ENCODE data around the gene PRDM16.
A peak's percentile ranks its signal among the peaks of the same experiment; 100 is the strongest.

PRDM16 gene

GRCh38 chr1:3068564-3069431 is at the start of gene PRDM16:
TSS of gene PRDM16 (plus strand) at chr1:3069203. CDS start at chr1:3069260, 57 bp downstream.
- peak; percentile 19 for DNase-seq

GRCh38 chr1:3019516-3020051 is 49.4 kb upstream of the PRDM16 start:
- no peak for DNase-seq

- no peak for DNase-seq
Observed at GRCh38 chr1:3020263-3020909, 48.6 kb upstream of the PRDM16 start.

GRCh38 chr1:3021233-3021671 is 47.8 kb upstream of the PRDM16 start, which contains the start of gene ACTRT2:
TSS of gene ACTRT2 (plus strand) at chr1:3021467. CDS start at chr1:3021687, 220 bp downstream.
- DNase-seq, result no peak

DNA sequence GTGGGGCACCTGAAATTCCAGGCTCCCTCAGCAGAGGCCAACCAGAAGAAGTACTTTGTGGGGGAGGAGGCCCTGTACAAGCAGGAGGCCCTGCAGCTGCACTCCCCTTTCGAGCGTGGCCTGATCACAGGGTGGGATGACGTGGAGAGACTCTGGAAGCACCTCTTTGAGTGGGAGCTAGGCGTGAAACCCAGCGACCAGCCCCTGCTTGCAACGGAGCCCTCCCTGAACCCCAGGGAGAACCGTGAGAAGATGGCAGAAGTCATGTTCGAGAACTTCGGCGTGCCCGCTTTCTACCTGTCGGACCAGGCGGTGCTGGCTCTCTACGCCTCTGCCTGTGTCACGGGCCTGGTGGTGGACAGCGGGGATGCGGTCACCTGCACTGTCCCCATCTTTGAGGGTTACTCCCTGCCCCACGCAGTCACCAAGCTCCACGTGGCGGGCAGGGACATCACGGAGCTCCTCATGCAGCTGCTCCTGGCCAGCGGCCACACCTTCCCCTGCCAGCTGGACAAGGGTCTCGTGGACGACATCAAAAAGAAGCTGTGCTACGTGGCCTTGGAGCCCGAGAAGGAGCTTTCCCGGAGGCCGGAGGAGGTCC is 47.1 kb upstream of the PRDM16 start:
- no peak for DNase-seq

GRCh38 chr1:3022511-3022973 is 46.5 kb upstream of the PRDM16 start:
- no peak for DNase-seq

DNA sequence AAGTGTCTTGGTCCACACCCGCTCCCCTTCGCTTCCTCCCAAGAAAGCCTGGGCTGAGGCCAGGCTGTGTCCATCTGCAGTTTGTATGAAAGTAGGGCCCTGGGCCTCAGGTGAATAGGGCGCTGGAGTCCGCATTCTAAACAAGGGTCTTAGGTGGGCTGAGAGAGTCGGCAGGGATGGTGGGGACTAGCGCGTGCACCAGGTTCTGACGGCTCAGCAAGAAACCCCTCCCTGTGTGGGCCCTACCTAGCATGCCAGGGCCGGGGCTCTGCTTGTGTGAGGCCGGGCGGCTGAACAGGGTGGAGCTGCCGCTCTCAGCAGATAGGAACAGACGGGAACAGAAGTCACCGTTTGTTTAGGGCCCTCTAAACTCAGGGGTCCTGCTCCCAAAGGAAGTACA is 46.0 kb upstream of the PRDM16 start:
- no peak for DNase-seq

- no peak for DNase-seq
Observed at GRCh38 chr1:3024019-3024418, 45.0 kb upstream of the PRDM16 start.

- no peak for DNase-seq
Observed at GRCh38 chr1:3024588-3024987, 44.4 kb upstream of the PRDM16 start.

- DNase-seq, result no peak
Observed at GRCh38 chr1:3026124-3026523, 42.9 kb upstream of the PRDM16 start.

GRCh38 chr1:3026581-3027391 is 42.2 kb upstream of the PRDM16 start:
- DNase-seq, result no peak

- DNase-seq, result no peak
Observed at GRCh38 chr1:3027611-3028371, 41.2 kb upstream of the PRDM16 start.

DNA sequence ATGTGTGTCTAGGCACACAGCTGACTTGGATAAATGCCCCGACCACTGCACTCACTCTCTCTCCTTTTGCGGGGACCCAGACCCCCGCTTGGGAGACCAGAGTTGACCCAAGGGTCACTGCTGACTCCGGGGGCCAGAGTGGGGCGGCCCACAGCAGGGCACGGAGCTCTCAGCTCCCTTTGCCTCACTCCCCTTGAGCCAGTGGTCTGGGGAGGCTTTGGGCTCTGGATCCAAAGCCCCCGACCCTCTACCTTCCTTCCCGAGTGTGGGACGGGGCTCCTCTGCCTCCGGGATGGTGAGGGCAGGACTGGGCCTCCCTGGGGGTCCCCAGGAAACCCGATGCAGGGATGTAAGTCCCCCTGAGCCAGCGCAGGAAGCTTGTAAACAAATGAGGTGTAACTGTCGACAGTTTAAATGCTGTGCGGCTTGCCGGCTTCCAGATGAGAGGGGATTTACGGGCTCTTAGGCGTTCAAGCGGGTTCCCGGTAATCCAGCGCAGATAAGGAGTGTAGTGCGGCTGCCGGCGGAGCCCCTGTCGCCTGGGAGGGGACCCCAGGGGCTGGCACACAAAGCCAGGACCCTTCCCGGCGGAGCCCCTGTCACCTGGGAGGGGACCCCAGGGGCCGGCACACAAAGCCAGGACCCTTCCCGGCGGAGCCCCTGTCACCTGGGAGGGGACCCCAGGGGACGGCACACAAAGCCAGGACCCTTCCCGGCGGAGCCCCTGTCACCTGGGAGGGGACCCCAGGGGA is 40.3 kb upstream of the PRDM16 start:
- no peak for DNase-seq

DNA sequence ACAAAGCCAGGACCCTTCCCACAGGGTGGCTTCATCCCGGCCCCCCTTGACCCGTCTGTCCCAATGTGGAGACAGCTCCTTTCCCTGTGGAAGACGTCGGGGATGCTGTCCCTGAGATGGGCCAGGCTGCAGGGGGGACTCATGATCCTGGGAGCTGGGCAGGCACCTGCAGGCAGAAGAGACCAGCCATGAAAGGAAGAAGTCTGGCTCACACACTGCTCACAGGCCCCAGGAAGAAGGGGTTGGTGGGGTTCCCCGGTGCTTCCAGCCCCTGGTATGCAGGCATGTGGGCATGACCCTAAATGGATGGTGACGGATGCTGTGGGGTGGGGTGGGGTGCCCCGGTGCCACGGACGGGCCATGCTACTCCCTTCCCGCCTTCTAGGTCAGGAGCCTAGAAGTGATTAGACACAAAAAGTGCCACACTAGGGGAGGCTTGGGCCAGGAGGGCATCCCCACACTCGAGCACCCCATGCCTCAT is 39.5 kb upstream of the PRDM16 start:
- no peak for DNase-seq

- DNase-seq, result no peak
Observed at GRCh38 chr1:3029991-3030662, 38.9 kb upstream of the PRDM16 start.

- no peak for DNase-seq
Observed at GRCh38 chr1:3030663-3031381, 38.2 kb upstream of the PRDM16 start.

DNA sequence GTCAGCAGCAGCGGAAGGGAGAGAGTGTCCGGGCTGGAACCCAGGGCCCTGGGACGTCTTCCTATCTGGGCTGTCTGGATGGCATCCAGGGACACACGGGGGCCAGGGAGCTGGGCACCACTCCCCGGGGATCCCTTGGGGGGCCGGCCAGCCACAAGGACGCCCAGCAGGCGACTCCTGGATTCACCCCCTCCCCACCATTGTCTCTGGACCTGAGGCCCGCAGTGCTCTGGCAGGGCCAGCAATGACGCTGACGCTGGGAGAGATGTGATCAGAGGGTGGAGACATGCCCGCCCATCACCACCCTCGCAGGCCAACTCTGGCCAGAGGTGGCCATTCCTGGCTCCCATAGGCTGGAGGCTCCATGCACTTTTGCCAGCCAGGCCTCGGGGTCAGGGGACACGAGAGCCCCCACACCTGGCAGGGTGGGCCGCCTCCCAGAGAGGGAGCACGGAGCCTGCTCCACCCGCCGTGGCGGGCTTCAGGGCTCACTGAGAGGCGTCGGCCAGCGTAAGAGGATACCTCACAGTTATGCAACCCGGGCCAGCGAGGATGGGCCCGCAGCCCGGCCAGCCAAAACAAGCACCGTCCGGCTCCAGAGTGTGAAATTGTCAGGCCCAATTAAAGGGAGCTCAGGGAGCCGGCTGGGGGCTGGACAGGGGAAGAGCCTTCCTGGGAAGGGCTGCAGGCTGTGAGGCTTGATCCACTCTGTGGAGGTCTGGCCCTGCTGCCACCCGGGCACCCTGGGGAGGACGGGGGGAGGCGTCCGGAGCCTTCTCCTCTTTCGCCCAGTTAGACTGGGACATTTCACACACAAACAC is 37.4 kb upstream of the PRDM16 start:
- no peak for DNase-seq

DNA sequence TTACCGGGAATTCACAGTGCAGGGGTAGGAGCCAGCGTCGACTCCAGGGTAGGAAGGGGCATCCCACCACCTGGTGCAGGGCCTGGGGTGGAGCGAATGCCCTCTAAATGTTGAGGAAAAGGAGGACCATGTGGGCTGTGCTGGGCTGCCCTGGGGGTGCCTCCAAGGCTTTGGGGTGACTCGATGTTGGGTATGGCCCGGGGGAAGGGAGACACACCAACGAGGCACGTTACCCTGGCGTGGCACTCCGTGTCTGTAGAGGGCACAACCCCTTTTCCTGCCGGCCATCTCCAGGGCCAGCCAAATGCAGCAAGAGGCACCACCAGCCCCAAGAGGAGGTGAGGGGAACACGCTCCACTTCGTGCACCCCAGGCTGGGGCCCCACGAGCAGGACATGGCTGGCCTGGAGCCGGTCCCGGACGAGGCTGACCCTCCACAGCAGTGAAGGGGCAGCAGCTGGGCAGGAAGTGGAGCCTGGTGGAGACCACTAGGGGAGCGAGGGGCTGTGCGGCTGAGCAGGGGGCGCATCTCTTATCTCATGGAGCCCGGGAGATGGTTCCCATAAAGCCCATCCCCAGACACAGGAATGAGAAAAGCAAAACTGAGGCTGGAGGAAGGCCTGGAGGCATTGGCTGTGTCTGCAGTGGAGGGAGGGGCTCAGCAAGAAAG is 36.5 kb upstream of the PRDM16 start:
- DNase-seq, result no peak
